OCI-LY1 (cell line): ENCODE measurements around the gene SERPINI1.

ENCODE experiments used
- H2AFZ ChIP-seq: fragments of 200-600 bp; sonication (generic), shearing (Covaris generic); 2 replicates; pipeline ENCODE4 v1.6.0; 2014; ENCODE audit warnings: antibody characterized with exemption, mild to moderate bottlenecking, low read length
- H3F3A ChIP-seq: fragments of 200-600 bp; sonication (generic), shearing (Covaris generic); 2 replicates; pipeline ENCODE4 v1.6.0; 2014; ENCODE audit warnings: mild to moderate bottlenecking, antibody characterized with exemption, low read length, moderate library complexity; ENCODE audit not compliant: insufficient read depth
- H3K27ac ChIP-seq: fragments of 200-600 bp; sonication (generic); 2 replicates; pipeline ENCODE4 v1.5.1; 2014; ENCODE audit warnings: low read length, mixed run types, mild to moderate bottlenecking, low read depth; ENCODE audit not compliant: poor library complexity, severe bottlenecking
- H3K27me3 ChIP-seq: fragments of 200-600 bp; sonication (generic); 2 replicates; pipeline ENCODE4 v1.6.0; 2014; ENCODE audit warnings: antibody characterized with exemption, mild to moderate bottlenecking, low read length, moderate library complexity; ENCODE audit not compliant: insufficient read depth
- H3K36me3 ChIP-seq: fragments of 200-600 bp; sonication (generic); 2 replicates; pipeline ENCODE4 v1.6.1; 2014; ENCODE audit warnings: mild to moderate bottlenecking, antibody characterized with exemption, low read length, moderate library complexity, mixed read lengths; ENCODE audit not compliant: insufficient read depth
- H3K4me1 ChIP-seq: fragments of 200-600 bp; sonication (generic); 2 replicates; pipeline ENCODE4 v1.5.1; 2014; ENCODE audit warnings: mild to moderate bottlenecking, low read length, moderate library complexity; ENCODE audit not compliant: insufficient read depth, severe bottlenecking
- H3K4me2 ChIP-seq: fragments of 200-600 bp; sonication (generic), shearing (Covaris generic); 2 replicates; pipeline ENCODE4 v1.6.1; 2014; ENCODE audit warnings: low read length
- H3K4me3 ChIP-seq: fragments of 200-600 bp; sonication (generic); 2 replicates; pipeline ENCODE4 v1.5.1; 2014; ENCODE audit warnings: low read length, low read depth, mild to moderate bottlenecking, mixed read lengths; ENCODE audit not compliant: poor library complexity, severe bottlenecking
- H3K79me2 ChIP-seq: fragments of 200-600 bp; shearing (Covaris generic); 2 replicates; pipeline ENCODE4 v1.6.1; 2016; ENCODE audit warnings: mixed run types, low read length, mixed read lengths; ENCODE audit not compliant: insufficient read depth
- H3K9ac ChIP-seq: fragments of 200-600 bp; sonication (generic), shearing (Covaris generic); 2 replicates; pipeline ENCODE4 v1.6.1; 2014; ENCODE audit warnings: mild to moderate bottlenecking, low read length, mixed read lengths
- H3K9me2 ChIP-seq: fragments of 200-600 bp; sonication (generic), shearing (Covaris generic); 2 replicates; pipeline ENCODE4 v1.6.1; 2014; ENCODE audit warnings: low read depth, mild to moderate bottlenecking, low read length, mixed read lengths
- H3K9me3 ChIP-seq: fragments of 200-600 bp; shearing (Covaris generic); 2 replicates; pipeline ENCODE4 v1.6.1; 2014; ENCODE audit warnings: low read length, mixed read lengths
- H4K20me1 ChIP-seq: fragments of 200-600 bp; sonication (generic), shearing (Covaris generic); 2 replicates; pipeline ENCODE4 v1.6.0; 2016; ENCODE audit warnings: mild to moderate bottlenecking, low read length; ENCODE audit not compliant: insufficient read depth
- EZH2 ChIP-seq: fragments of 200-600 bp; sonication (generic), shearing (Covaris generic); IDR thresholded peaks from 2 replicates; pipeline ENCODE4 v1.8.0; 2017; ENCODE audit warnings: borderline replicate concordance, mixed run types, mild to moderate bottlenecking, antibody characterized with exemption, low read length, moderate library complexity, mixed read lengths
- TF ChIP-seq, protein P1 (sequence below): fragments of 200-600 bp; sonication (generic), shearing (Covaris generic); IDR thresholded peaks from 2 replicates; pipeline ENCODE4 v1.5.1; 2017; ENCODE audit warnings: mild to moderate bottlenecking, antibody characterized with exemption, low read length, moderate library complexity, mixed read lengths

The SERPINI1 gene

DNA sequence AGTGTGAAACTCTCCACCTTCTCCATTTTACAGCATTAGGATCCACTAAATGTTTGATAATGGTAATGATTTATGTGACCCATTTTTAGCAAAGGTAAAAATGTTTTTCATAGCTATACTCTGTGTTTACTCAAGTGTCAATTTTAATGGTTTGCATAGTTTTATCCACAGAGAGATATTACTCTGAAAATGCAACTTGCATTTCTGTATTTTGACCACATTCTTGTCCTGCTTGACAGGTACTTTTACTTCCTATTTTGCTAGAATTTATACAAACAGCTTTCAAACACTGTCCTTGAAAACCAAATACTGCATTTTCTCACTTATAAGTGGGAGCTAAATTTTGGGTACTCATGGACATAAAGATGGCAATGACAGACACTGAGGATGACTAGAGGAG is 62.9 kb downstream of the SERPINI1 start:
- Histone ChIP-seq H2AFZ (no peak overlapping the region), H3K27me3 (no peaks in the 10 kb centered on the region), H3K9me3 (no peaks in the 10 kb centered on the region), H3F3A (no peaks in the 10 kb centered on the region), H3K79me2 (no peaks in the 10 kb centered on the region), H3K4me3 (no peak overlapping the region), H3K9me2 (no peaks in the 10 kb centered on the region), H3K27ac (no peak overlapping the region), H3K9ac (no peak overlapping the region), H3K4me2 (no peak overlapping the region), H4K20me1 (no peaks in the 10 kb centered on the region), H3K4me1 (peaks cover 6% of the 10 kb centered on the region), H3K36me3 (no peaks in the 10 kb centered on the region)
- TF ChIP-seq EZH2: no peak
- TF ChIP-seq, protein P1, sequence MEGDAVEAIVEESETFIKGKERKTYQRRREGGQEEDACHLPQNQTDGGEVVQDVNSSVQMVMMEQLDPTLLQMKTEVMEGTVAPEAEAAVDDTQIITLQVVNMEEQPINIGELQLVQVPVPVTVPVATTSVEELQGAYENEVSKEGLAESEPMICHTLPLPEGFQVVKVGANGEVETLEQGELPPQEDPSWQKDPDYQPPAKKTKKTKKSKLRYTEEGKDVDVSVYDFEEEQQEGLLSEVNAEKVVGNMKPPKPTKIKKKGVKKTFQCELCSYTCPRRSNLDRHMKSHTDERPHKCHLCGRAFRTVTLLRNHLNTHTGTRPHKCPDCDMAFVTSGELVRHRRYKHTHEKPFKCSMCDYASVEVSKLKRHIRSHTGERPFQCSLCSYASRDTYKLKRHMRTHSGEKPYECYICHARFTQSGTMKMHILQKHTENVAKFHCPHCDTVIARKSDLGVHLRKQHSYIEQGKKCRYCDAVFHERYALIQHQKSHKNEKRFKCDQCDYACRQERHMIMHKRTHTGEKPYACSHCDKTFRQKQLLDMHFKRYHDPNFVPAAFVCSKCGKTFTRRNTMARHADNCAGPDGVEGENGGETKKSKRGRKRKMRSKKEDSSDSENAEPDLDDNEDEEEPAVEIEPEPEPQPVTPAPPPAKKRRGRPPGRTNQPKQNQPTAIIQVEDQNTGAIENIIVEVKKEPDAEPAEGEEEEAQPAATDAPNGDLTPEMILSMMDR: no peak

DNA sequence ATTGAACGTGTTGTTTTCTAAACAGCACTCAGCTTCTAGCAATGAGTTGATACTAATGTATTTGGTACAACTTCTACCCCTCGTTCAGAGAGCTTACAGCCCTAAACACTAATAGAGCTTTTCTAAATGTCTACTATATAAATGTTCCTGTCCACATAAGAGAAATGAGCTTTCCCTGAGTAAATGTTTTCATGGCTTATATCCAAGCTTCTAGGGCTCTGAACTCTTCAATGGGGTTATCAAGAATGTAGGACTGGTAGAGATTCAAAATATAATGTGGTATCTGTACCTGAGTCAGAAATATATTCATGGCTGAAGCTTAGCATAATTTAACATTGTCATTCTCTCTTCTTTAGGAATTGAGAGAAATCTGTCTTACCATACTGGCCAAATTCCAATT is 73.4 kb downstream of the SERPINI1 start:
- no peaks in the 10 kb centered on the region for H3K36me3 ChIP-seq
- H3K4me3 ChIP-seq: no peak overlapping the region
- no peak overlapping the region for H3K9ac ChIP-seq
- H3K27ac ChIP-seq: no peak overlapping the region
- TF ChIP-seq EZH2: no peak
- H3K4me2 ChIP-seq: no peak overlapping the region
- no peaks in the 10 kb centered on the region for H4K20me1 ChIP-seq
- no peak overlapping the region for H2AFZ ChIP-seq
- H3F3A ChIP-seq: no peaks in the 10 kb centered on the region
- H3K4me1 ChIP-seq: peaks cover 10% of the 10 kb centered on the region
- no peaks in the 10 kb centered on the region for H3K27me3 ChIP-seq
- no peaks in the 10 kb centered on the region for H3K9me2 ChIP-seq
- H3K9me3 ChIP-seq: no peaks in the 10 kb centered on the region
- H3K79me2 ChIP-seq: no peaks in the 10 kb centered on the region

DNA sequence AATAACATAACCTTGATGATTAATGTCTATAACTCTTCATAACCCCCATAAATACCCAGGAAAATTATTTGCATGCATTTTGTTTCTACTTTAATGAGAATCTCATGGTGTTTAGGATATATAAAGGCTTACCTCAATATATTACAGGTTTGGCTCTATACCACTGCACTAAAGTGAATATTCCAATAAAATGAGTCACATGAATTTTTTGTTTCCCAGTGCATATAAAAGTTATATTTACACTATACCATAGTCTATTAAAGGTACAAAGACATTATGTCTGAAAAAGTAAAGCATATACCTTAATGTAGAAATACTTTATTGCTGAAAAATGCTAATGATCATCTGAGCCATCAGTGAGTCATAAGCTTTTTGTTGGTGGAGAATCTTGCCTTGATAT is 74.7 kb downstream of the SERPINI1 start:
- Histone ChIP-seq H3F3A (no peaks in the 10 kb centered on the region), H3K36me3 (no peaks in the 10 kb centered on the region), H3K9ac (no peak overlapping the region), H3K79me2 (no peaks in the 10 kb centered on the region), H3K4me2 (no peak overlapping the region), H3K27me3 (no peaks in the 10 kb centered on the region), H3K4me3 (no peak overlapping the region), H4K20me1 (no peaks in the 10 kb centered on the region), H3K27ac (no peak overlapping the region), H3K9me3 (no peaks in the 10 kb centered on the region), H2AFZ (no peak overlapping the region), H3K4me1 (peaks cover 21% of the 10 kb centered on the region), H3K9me2 (no peaks in the 10 kb centered on the region)
- no peak for TF ChIP-seq EZH2
- TF ChIP-seq, protein P1: no peak

DNA sequence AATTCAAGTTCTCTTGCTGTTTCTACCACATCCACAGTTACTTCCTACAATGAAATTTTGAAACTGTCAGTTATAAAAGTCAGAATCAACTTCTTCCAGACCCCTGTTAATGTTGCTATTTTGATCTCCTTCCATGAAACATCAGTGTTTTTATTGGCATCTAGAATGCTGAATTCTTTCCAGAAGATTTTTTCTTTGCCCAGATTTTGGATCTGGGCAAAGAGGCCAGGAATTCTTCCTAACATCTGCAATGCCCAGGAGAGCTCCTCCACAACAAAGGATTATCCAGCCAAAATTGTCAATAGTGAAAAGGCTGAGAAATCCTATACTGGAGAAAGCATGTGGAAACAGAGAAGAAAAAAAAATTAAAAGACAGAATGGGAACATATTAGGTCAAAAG is 75.5 kb downstream of the SERPINI1 start:
- Histone ChIP-seq H3K4me2 (no peak overlapping the region), H3K79me2 (no peaks in the 10 kb centered on the region), H3K9me2 (no peaks in the 10 kb centered on the region), H2AFZ (no peak overlapping the region), H3K36me3 (no peaks in the 10 kb centered on the region), H3K9me3 (no peaks in the 10 kb centered on the region), H4K20me1 (no peaks in the 10 kb centered on the region), H3K4me3 (no peak overlapping the region), H3K27ac (no peak overlapping the region), H3K9ac (no peak overlapping the region), H3F3A (no peaks in the 10 kb centered on the region), H3K27me3 (no peaks in the 10 kb centered on the region), H3K4me1 (peaks cover 21% of the 10 kb centered on the region)
- TF ChIP-seq, protein P1: no peak
- TF ChIP-seq EZH2: no peak
